CD8-positive, alpha-beta memory T cell (primary cell): ENCODE measurements around the gene TSEN2. TPM values are rescaled to one million over a fixed set of nuclear protein-coding genes. Genes with fewer than 3 reads are reported as not detected.

Source experiments
- CTCF ChIA-PET: fragments of 350-600 bp; sonication (Branson Sonifier 250); formaldehyde crosslinking; loops from one replicate; lab custom pipeline; 2021; ENCODE audit warnings: antibody characterized with exemption; lab: Charles Lee
- POLR2A ChIA-PET: fragments of 350-600 bp; sonication (Branson Sonifier 250); formaldehyde crosslinking; loops from one replicate; lab custom pipeline; 2021; ENCODE audit warnings: antibody characterized with exemption; lab: Charles Lee
- DNase-seq, 5 donors: peaks; one replicate each; pipeline versions ENCODE4 v3.0.0 to v3.0.0-alpha.2; 2020 to 2022; ENCODE audit warnings: mixed read lengths in 1 of 5
- H3K27ac ChIP-seq: one replicate; pipeline ENCODE4 v1.7.0; 2013; ENCODE audit warnings: low read depth, mild to moderate bottlenecking, low read length, moderate library complexity
- H3K27me3 ChIP-seq: 2 replicates; pipeline ENCODE4 v1.7.0; 2013; ENCODE audit warnings: low read length, mild to moderate bottlenecking; ENCODE audit not compliant: insufficient read depth, poor library complexity, severe bottlenecking
- H3K36me3 ChIP-seq: 2 replicates; pipeline ENCODE4 v1.7.0; 2013; ENCODE audit warnings: mild to moderate bottlenecking, low read length, moderate library complexity; ENCODE audit not compliant: insufficient read depth
- H3K4me1 ChIP-seq: 2 replicates; pipeline ENCODE4 v1.7.0; 2013; ENCODE audit warnings: mild to moderate bottlenecking, low read length, moderate library complexity; ENCODE audit not compliant: insufficient read depth
- H3K4me3 ChIP-seq: 2 replicates; pipeline ENCODE4 v1.7.0; 2013; ENCODE audit warnings: mild to moderate bottlenecking, low read length
- H3K9me3 ChIP-seq: 2 replicates; pipeline ENCODE4 v1.7.0; 2013; ENCODE audit warnings: mild to moderate bottlenecking, low read length
- H3K27ac Mint-ChIP-seq, 8 donors: one replicate each; pipeline ENCODE4 v1.8.0; 2020 to 2021; ENCODE audit warnings: mixed read lengths in 8 of 8, mild to moderate bottlenecking in 6 of 8, inconsistent platforms in 3 of 8, moderate library complexity in 3 of 8
- H3K27me3 Mint-ChIP-seq, 2 donors: one replicate each; pipeline ENCODE4 v1.8.0; 2020 to 2021; ENCODE audit warnings: mixed read lengths in 2 of 2, mild to moderate bottlenecking in 1 of 2, moderate library complexity in 1 of 2
- H3K36me3 Mint-ChIP-seq, 3 donors: one replicate each; pipeline ENCODE4 v1.8.0; 2020 to 2021; ENCODE audit warnings: mixed read lengths in 3 of 3, inconsistent platforms in 1 of 3, mild to moderate bottlenecking in 1 of 3
- H3K4me1 Mint-ChIP-seq, 3 donors: one replicate each; pipeline ENCODE4 v1.8.0; 2020 to 2021; ENCODE audit warnings: mixed read lengths in 3 of 3, inconsistent platforms in 1 of 3, mild to moderate bottlenecking in 1 of 3
- H3K4me3 Mint-ChIP-seq, 7 donors: one replicate each; pipeline ENCODE4 v1.8.0; 2020 to 2021; ENCODE audit warnings: mixed read lengths in 7 of 7, mild to moderate bottlenecking in 6 of 7, moderate library complexity in 4 of 7, inconsistent platforms in 2 of 7
- H3K9me3 Mint-ChIP-seq, 5 donors: one replicate each; pipeline ENCODE4 v1.8.0; 2020 to 2022; ENCODE audit warnings: mixed read lengths in 5 of 5, mild to moderate bottlenecking in 3 of 5, moderate library complexity in 2 of 5, inconsistent platforms in 1 of 5
- polyA plus RNA-seq: library from polyadenylated mRNA; unstranded; fragments of 300-500 nt; fragmentation: Illumina TruSeq; gene quantifications from one replicate; pipeline ENCODE4 v1.2.3, GENCODE V29; 2021
- total RNA-seq, 2 experiments: library from RNA; stranded (reverse); gene quantifications; one replicate each; pipeline ENCODE4 v1.2.3, GENCODE V29; 2021

TSEN2 gene
- total and polyA plus RNA-seq, 3 experiments from 2014 or later: 13.1 to 30.3 (median 29.8) TPM

GRCh38 chr3:12449889-12450682 is 34.2 kb upstream of the TSEN2 start:
- Mint-ChIP-seq H3K36me3 (no peaks in the 10 kb centered on the region), H3K27ac (no peak overlapping the region), H3K27me3 (peaks cover 4 to 6% of the 10 kb centered on the region in 2 donors), H3K4me3 (no peak overlapping the region), H3K4me1 (no peaks in the 10 kb centered on the region), H3K9me3 (no peaks in the 10 kb centered on the region)
- no peak overlapping the region for H3K4me3 ChIP-seq
- H3K27me3 ChIP-seq: no peaks in the 10 kb centered on the region
- H3K27ac ChIP-seq: no peak overlapping the region
- ChIA-PET CTCF (no interaction called here), POLR2A (no interaction called here)
- no peaks in the 10 kb centered on the region for H3K36me3 ChIP-seq
- DNase-seq: no peak
- no peaks in the 10 kb centered on the region for H3K4me1 ChIP-seq
- H3K9me3 ChIP-seq: no peaks in the 10 kb centered on the region

GRCh38 chr3:12451481-12451880 is 32.8 kb upstream of the TSEN2 start:
- ChIA-PET POLR2A (no interaction called here), CTCF (no interaction called here)
- H3K4me1 ChIP-seq: no peaks in the 10 kb centered on the region
- no peaks in the 10 kb centered on the region for H3K4me1 Mint-ChIP-seq
- H3K36me3 Mint-ChIP-seq: no peaks in the 10 kb centered on the region
- H3K27me3 Mint-ChIP-seq: peaks cover 0 to 4% of the 10 kb centered on the region in 2 donors
- no peak overlapping the region for H3K4me3 ChIP-seq
- no peaks in the 10 kb centered on the region for H3K36me3 ChIP-seq
- DNase-seq: no peak
- no peaks in the 10 kb centered on the region for H3K9me3 ChIP-seq
- no peak overlapping the region for H3K27ac ChIP-seq
- H3K27me3 ChIP-seq: no peaks in the 10 kb centered on the region
- no peak overlapping the region for H3K4me3 Mint-ChIP-seq
- no peak overlapping the region for H3K27ac Mint-ChIP-seq
- H3K9me3 Mint-ChIP-seq: no peaks in the 10 kb centered on the region

GRCh38 chr3:12451960-12452359 is 32.3 kb upstream of the TSEN2 start:
- Mint-ChIP-seq H3K4me1 (no peaks in the 10 kb centered on the region), H3K27me3 (peaks cover 0 to 4% of the 10 kb centered on the region in 2 donors), H3K27ac (no peak overlapping the region), H3K36me3 (no peaks in the 10 kb centered on the region), H3K9me3 (no peaks in the 10 kb centered on the region), H3K4me3 (no peak overlapping the region)
- no peaks in the 10 kb centered on the region for H3K4me1 ChIP-seq
- POLR2A ChIA-PET: no interaction called here
- no peak overlapping the region for H3K4me3 ChIP-seq
- H3K27me3 ChIP-seq: no peaks in the 10 kb centered on the region
- H3K9me3 ChIP-seq: no peaks in the 10 kb centered on the region
- no peak for DNase-seq
- H3K36me3 ChIP-seq: no peaks in the 10 kb centered on the region
- CTCF ChIA-PET: no interaction called here
- no peak overlapping the region for H3K27ac ChIP-seq

DNA sequence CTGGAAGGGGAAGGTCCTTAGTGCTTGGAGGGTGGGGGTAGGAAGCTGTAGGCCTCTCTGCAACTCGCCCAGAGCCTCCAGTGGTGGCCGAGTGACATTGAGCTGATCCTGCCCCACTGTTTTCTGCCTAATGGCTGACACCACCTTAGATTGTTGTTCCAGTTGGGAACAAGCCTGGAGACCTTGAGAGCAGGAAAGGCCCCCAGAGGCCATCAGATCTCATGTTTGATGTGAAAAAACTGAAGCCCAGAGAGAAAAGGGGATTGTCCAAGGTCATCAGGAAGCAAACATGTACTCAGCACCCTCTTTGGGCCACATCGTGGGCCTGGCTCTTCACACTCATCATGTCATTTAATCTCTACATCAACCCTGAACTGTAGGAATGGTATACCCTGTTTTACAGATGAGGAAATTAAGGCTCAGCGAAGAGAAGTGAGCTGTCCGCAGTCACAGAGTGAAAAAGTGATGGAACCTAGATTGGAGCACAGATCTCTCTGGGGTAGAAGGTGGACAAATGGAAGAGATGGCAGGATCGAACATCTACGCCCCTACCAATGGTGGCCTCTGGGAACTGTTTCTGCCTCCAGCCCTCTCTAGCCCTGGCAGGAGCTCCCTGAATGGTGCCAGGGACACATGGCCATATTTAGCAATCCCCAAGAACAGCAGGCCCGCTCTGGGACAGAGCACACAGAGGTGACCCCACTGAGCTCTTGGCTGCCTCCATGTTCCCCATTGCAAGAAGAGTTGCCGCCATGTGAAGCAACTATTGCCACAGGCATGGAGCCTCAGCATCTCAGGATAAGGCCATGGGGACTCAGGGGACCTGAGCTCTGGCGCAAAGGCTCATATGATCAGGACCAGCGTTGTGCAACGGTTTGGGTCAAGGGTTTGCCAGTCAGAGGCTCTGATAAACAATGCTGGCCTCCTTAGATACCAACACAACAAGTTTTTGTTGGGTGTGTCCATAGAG is 31.6 kb upstream of the TSEN2 start:
- H3K9me3 Mint-ChIP-seq: no peaks in the 10 kb centered on the region
- CTCF ChIA-PET: no interaction called here
- H3K36me3 Mint-ChIP-seq: no peaks in the 10 kb centered on the region
- no peaks in the 10 kb centered on the region for H3K4me1 Mint-ChIP-seq
- POLR2A ChIA-PET: no interaction called here
- no peak overlapping the region for H3K27ac Mint-ChIP-seq
- H3K27me3 Mint-ChIP-seq: peaks cover 0 to 1% of the 10 kb centered on the region in 2 donors
- Histone ChIP-seq H3K27ac (no peak overlapping the region), H3K36me3 (no peaks in the 10 kb centered on the region), H3K27me3 (no peaks in the 10 kb centered on the region), H3K9me3 (no peaks in the 10 kb centered on the region), H3K4me1 (no peaks in the 10 kb centered on the region), H3K4me3 (no peak overlapping the region)
- H3K4me3 Mint-ChIP-seq: no peak overlapping the region
- no peak for DNase-seq

- ChIA-PET POLR2A (no interaction called here), CTCF (no interaction called here)
- H3K36me3 Mint-ChIP-seq: no peaks in the 10 kb centered on the region
- no peak overlapping the region for H3K4me3 ChIP-seq
- no peaks in the 10 kb centered on the region for H3K4me1 ChIP-seq
- no peaks in the 10 kb centered on the region for H3K36me3 ChIP-seq
- DNase-seq: no peak
- H3K9me3 ChIP-seq: no peaks in the 10 kb centered on the region
- H3K9me3 Mint-ChIP-seq: no peaks in the 10 kb centered on the region
- H3K27me3 ChIP-seq: no peaks in the 10 kb centered on the region
- peak overlapping the region in 1 of 8 donors; percentile 37 for H3K27ac Mint-ChIP-seq
- H3K27ac ChIP-seq: no peak overlapping the region
- H3K4me3 Mint-ChIP-seq: no peak overlapping the region
- no peaks in the 10 kb centered on the region for H3K4me1 Mint-ChIP-seq
- H3K27me3 Mint-ChIP-seq: no peaks in the 10 kb centered on the region
Measured at GRCh38 chr3:12454076-12454815, 30.0 kb upstream of the TSEN2 start.

GRCh38 chr3:12454816-12455121 is 29.5 kb upstream of the TSEN2 start:
- Mint-ChIP-seq H3K4me1 (no peaks in the 10 kb centered on the region), H3K36me3 (no peaks in the 10 kb centered on the region), H3K4me3 (no peak overlapping the region), H3K27ac (peak overlapping the region in 1 of 8 donors; percentile 37), H3K27me3 (no peaks in the 10 kb centered on the region), H3K9me3 (no peaks in the 10 kb centered on the region)
- ChIA-PET CTCF (no interaction called here), POLR2A (no interaction called here)
- no peaks in the 10 kb centered on the region for H3K27me3 ChIP-seq
- no peaks in the 10 kb centered on the region for H3K36me3 ChIP-seq
- no peak overlapping the region for H3K4me3 ChIP-seq
- DNase-seq: no peak
- no peak overlapping the region for H3K27ac ChIP-seq
- no peaks in the 10 kb centered on the region for H3K4me1 ChIP-seq
- H3K9me3 ChIP-seq: no peaks in the 10 kb centered on the region

GRCh38 chr3:12455740-12456139 is 28.5 kb upstream of the TSEN2 start:
- Mint-ChIP-seq H3K27me3 (no peaks in the 10 kb centered on the region), H3K9me3 (no peaks in the 10 kb centered on the region), H3K4me3 (no peak overlapping the region), H3K36me3 (no peaks in the 10 kb centered on the region), H3K27ac (no peak overlapping the region), H3K4me1 (no peaks in the 10 kb centered on the region)
- Histone ChIP-seq H3K27me3 (no peaks in the 10 kb centered on the region), H3K4me3 (no peak overlapping the region), H3K9me3 (no peaks in the 10 kb centered on the region), H3K4me1 (no peaks in the 10 kb centered on the region), H3K27ac (no peak overlapping the region), H3K36me3 (no peaks in the 10 kb centered on the region)
- POLR2A ChIA-PET: no interaction called here
- CTCF ChIA-PET: no interaction called here
- DNase-seq: no peak

DNA sequence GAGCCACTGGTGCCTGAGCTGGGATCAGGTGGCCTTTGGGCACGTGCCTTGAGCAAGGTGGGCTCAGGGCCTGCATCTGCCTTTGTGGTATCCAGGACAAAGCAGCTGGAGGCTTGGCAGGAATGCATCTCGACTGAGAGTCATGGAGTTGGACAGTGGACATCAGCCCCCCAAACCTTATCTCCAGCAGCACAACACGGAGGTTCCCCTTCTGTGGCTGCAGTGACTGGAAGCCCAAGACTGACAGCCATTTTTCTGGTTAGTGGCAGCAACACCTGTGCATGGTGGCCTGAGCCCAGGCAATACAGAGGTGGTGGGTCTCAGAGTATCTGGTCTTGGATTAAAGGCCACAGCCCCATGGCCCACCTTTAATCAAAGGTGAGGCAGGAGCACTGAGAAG is 27.8 kb upstream of the TSEN2 start:
- H3K27ac ChIP-seq: no peak overlapping the region
- Mint-ChIP-seq H3K9me3 (no peaks in the 10 kb centered on the region), H3K36me3 (no peaks in the 10 kb centered on the region), H3K4me3 (no peak overlapping the region), H3K27me3 (no peaks in the 10 kb centered on the region), H3K4me1 (no peaks in the 10 kb centered on the region), H3K27ac (no peak overlapping the region)
- H3K36me3 ChIP-seq: no peaks in the 10 kb centered on the region
- no peaks in the 10 kb centered on the region for H3K4me1 ChIP-seq
- DNase-seq: no peak
- H3K27me3 ChIP-seq: no peaks in the 10 kb centered on the region
- POLR2A ChIA-PET: no interaction called here
- H3K4me3 ChIP-seq: no peak overlapping the region
- H3K9me3 ChIP-seq: no peaks in the 10 kb centered on the region
- CTCF ChIA-PET: no interaction called here
